Brain microvascular endothelial cell (primary cell): ENCODE data around the gene DPYSL5.

ENCODE experiments used
- DNase-seq: peaks from one replicate; pipeline ENCODE4 v3.0.0-alpha.2; 2020
- H3K27ac ChIP-seq: fragments of 250-450 bp; sonication (Bioruptor Pico); 2 replicates; pipeline ENCODE4 v1.5.1; 2020; ENCODE audit warnings: mild to moderate bottlenecking, moderate library complexity
- H3K27me3 ChIP-seq: fragments of 250-450 bp; sonication (Bioruptor Pico); replicated peaks from 2 replicates; pipeline ENCODE4 v1.5.1; 2020; ENCODE audit warnings: mild to moderate bottlenecking
- H3K36me3 ChIP-seq: fragments of 250-450 bp; sonication (Bioruptor Pico); replicated peaks from 2 replicates; pipeline ENCODE4 v1.5.1; 2020; ENCODE audit warnings: mild to moderate bottlenecking
- H3K4me3 ChIP-seq: 2 replicates; pipeline ENCODE4 v1.5.1; 2011; ENCODE audit warnings: low read depth, mild to moderate bottlenecking, control low read depth, low read length, moderate library complexity
- in situ Hi-C: cut with HindIII; loops from 2 replicates; pipeline ENCODE4 v1.10.0; 2017; ENCODE audit warnings: low sequenced_read_pairs, low pct_ligation_motif_present
- TF ChIP-seq, protein P1 (sequence below): IDR thresholded peaks from 2 replicates; pipeline ENCODE4 v1.5.1; 2011; ENCODE audit warnings: low read depth, mild to moderate bottlenecking, moderate library complexity, low read length, control low read depth, inconsistent platforms; ENCODE audit errors: missing control alignments

The DPYSL5 gene

DNA sequence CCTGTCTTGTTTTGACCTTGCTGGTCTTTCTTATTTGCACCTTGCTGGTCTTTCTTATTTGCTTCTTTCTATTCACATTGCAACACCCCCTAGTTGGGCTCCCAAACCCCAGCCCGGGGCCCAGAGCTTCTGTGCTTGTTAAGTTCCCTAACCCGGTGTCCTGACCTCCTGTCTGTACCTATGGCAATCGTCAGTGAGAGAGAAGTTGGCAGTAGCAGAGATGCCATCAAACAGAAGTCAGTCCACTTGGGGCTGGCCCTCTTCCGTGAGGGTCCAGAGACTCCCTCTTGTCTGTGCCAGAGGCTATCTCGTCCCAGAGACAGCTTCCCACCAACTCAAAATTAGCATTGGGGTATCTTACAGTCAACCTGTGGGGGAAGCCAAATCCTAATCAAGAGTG, 55.7 kb downstream of the DPYSL5 start:
- H3K4me3 ChIP-seq = no peak overlapping the region
- in situ Hi-C loops = no loop called here
- peaks cover 4% of the 10 kb centered on the region for H3K27me3 ChIP-seq

DNA sequence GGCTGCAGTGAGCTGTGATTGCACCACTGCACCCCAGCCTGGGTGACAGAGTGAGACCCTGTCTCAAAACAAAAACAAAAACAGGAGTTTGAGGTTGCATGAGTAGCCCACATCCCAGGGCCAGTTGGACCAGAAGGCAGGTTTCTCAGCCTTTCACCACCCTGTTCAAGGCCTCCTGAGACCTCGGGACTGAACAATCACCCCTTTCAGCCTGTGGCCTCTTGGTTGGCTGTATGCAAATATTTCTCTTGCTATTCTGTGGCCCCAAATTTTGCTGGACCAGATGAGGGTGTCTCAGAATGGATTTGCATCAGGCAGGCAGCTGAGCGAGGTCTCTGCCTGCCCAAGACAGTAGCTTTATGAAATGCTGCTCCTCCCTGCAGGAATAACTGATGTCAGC, 56.9 kb downstream of the DPYSL5 start:
- TF ChIP-seq, protein P1, sequence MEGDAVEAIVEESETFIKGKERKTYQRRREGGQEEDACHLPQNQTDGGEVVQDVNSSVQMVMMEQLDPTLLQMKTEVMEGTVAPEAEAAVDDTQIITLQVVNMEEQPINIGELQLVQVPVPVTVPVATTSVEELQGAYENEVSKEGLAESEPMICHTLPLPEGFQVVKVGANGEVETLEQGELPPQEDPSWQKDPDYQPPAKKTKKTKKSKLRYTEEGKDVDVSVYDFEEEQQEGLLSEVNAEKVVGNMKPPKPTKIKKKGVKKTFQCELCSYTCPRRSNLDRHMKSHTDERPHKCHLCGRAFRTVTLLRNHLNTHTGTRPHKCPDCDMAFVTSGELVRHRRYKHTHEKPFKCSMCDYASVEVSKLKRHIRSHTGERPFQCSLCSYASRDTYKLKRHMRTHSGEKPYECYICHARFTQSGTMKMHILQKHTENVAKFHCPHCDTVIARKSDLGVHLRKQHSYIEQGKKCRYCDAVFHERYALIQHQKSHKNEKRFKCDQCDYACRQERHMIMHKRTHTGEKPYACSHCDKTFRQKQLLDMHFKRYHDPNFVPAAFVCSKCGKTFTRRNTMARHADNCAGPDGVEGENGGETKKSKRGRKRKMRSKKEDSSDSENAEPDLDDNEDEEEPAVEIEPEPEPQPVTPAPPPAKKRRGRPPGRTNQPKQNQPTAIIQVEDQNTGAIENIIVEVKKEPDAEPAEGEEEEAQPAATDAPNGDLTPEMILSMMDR = no peak
- peaks cover 4% of the 10 kb centered on the region for H3K27me3 ChIP-seq
- H3K36me3 ChIP-seq = no peaks in the 10 kb centered on the region
- no peak overlapping the region for H3K27ac ChIP-seq
- no peak overlapping the region for H3K4me3 ChIP-seq
- in situ Hi-C loops = no loop called here
- DNase-seq = no peak

More for the DNA sequence above, 55.7 kb downstream of the DPYSL5 start:
- no peak overlapping the region for H3K27ac ChIP-seq
- no peak for DNase-seq
- H3K36me3 ChIP-seq = no peaks in the 10 kb centered on the region
- TF ChIP-seq, protein P1 = no peak

DNA sequence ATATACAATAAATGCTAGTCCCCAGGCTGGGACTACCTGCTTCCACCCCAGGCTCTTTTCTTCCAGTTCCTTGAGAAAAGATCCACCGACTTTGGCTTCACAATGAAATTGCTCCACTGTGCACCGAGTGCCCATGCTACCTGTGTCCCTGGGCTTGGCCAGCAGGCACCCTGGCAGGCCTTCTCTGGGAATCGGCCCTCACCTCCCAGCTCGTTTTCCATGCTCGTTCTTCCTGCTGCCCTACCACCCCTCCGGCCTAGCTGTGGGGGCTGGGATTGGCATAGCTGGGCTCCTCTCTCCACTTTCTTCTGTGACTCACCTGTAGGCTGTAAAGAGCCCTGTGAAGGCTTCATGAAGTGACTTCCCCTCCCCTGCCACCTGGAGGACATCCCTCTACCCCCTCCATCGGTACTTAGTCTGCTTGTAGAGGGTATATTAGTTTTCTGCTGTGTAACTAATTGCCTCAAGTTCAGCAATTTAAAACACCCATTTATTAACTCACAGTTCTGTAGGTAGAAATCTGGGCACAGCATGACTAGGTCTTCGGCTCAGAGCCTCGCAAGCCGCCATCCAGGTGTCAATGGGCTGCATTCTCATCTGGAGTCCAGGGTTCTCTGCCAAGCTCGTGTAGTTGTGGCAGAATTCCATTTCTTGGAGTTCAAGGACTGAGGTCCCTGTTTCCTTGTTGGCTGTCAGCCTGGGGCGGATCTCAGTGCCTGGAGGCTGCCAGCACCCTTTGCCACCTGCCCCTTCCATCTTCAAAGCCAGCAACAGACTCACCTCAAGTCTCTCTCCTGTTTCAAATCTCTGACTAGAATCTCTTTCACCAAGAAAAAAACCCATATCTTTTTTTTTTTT, 57.6 kb downstream of the DPYSL5 start:
- TF ChIP-seq, protein P1 = no peak
- Histone ChIP-seq H3K36me3 (no peaks in the 10 kb centered on the region), H3K27me3 (peaks cover 4% of the 10 kb centered on the region), H3K27ac (no peak overlapping the region), H3K4me3 (no peak overlapping the region)
- DNase-seq = no peak
- in situ Hi-C loops = no loop called here

DNA sequence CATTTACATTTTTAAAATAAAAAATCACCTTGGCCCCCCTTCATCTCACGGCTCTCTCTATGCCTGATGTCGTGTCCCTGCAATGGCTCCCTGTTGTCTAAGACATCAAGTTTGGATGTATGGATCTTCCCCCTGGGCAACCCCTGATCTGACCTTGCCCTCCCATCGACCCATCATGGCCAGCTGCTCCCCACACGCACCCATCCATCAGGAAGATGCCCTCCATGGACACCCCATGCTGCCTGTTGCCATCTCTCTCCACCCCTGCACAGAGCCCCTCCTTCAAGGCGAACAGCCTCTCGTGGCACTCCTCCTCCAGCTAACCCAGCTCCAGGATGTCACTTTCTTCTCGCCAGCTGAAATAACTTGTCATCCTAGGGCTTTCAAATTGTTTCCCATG, 59.5 kb downstream of the DPYSL5 start:
- DNase-seq = no peak
- H3K27ac ChIP-seq = no peak overlapping the region
- no peaks in the 10 kb centered on the region for H3K36me3 ChIP-seq
- TF ChIP-seq, protein P1 = no peak
- no peak overlapping the region for H3K4me3 ChIP-seq
- in situ Hi-C loops = no loop called here
- peaks cover 16% of the 10 kb centered on the region for H3K27me3 ChIP-seq

DNA sequence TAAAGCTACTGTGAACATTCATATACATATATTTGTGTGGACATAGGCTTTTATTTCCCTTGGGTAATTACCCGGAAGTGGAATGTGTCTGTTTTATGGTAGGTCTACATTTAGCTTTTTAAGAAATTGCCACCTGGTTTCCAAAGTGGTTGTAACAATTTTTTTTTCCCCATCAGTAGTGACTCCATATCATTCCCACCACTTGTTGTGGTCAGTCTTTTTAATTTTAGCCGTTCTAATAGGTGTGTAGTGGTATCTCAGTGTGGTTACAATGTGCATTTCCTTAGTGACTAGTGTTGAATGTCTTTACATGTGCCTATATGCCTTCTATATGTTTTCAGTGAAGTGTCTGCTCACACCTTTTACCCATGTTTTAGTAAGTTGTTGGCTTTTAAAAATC, 62.2 kb downstream of the DPYSL5 start:
- H3K4me3 ChIP-seq = no peak overlapping the region
- no peak for DNase-seq
- no peaks in the 10 kb centered on the region for H3K36me3 ChIP-seq
- in situ Hi-C loops = no loop called here
- H3K27me3 ChIP-seq = peaks cover 41% of the 10 kb centered on the region
- no peak overlapping the region for H3K27ac ChIP-seq
- TF ChIP-seq, protein P1 = no peak
